Breast epithelium (tissue), 3 donors: ENCODE results near the gene RALGPS2.

ENCODE experiments used
- CTCF ChIP-seq, 3 donors: fragments of 450-650 bp; IDR thresholded peaks; one replicate each; pipeline ENCODE4 v1.5.1; 2016 to 2017; ENCODE audit warnings: antibody characterized with exemption in 3 of 3, mild to moderate bottlenecking in 3 of 3, moderate library complexity in 3 of 3
- POLR2A ChIP-seq: fragments of 450-650 bp; IDR thresholded peaks from one replicate; pipeline ENCODE4 v1.6.1; 2016; ENCODE audit warnings: antibody characterized with exemption, mild to moderate bottlenecking, moderate library complexity
- POLR2AphosphoS5 ChIP-seq, 3 donors: sonication (generic); formaldehyde crosslinking; IDR thresholded peaks; one replicate each; pipeline ENCODE4 v1.6.1; 2017; ENCODE audit warnings: antibody characterized with exemption in 3 of 3

DNA sequence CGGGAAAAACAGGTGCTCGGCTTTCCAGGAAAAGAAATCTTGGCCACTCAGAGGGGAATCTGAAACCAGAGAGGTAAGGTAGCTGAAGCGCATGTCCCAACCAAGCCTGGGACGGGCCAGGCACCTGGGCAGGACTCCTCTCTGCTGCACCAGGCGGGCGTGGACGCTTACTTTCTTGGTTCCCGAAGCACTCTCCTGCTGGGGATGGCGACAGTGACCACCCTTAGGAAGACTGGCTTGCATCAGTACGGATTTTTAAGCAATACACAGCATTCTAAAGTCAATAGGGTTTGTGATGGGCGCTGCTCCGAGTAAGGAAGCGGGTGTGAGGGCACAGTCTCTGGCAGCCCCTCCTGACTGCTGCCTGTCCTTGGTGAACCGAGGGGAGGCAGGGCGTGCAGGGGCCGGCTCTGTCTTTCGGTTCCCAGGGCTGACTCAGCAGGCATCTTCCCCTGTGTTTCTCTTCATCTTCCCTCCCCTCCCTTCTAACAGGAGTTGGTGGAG is 220.8 kb downstream of the RALGPS2 start:
- TF ChIP-seq POLR2A (no peak), CTCF (IDR thresholded peaks at IDR 0.05) (no peak), POLR2AphosphoS5 (IDR thresholded peaks at IDR 0.05) (no peak)
